Central memory CD4-positive, alpha-beta T cell (primary cell): Measurements from ENCODE around the gene IFNA8.
"Not testable (repeated sequence)": the region's sequence is repeated elsewhere in the genome, so short reads cannot be mapped to it uniquely, and the experiment has no call there.

ENCODE experiments used
- DNase-seq: peaks from one replicate; pipeline ENCODE4 v3.0.0; 2022
- total RNA-seq, 3 experiments: gene quantifications; one replicate each; lab custom pipeline; 2026; lab: John Stamatoyannopoulos, UW

The IFNA8 gene
- total RNA-seq: 0 reads per million in 3 experiments

- no peak for DNase-seq
Observed at GRCh38 chr9:21408817-21409216, at the start of gene IFNA8. Gene IFNA8 (plus strand): TSS chr9:21409117. CDS start chr9:21409177, 60 bp downstream.

GRCh38 chr9:21362287-21362686, 46.6 kb upstream of the IFNA8 start:
- DNase-seq: no peak

GRCh38 chr9:21367169-21367568, 41.7 kb upstream of the IFNA8 start:
- DNase-seq: not testable (repeated sequence)

- DNase-seq: no peak
Observed at GRCh38 chr9:21367957-21368356, 41.0 kb upstream of the IFNA8 start, which contains the start of gene IFNA13. Gene IFNA13 (minus strand): TSS chr9:21368057. CDS start chr9:21368010, 47 bp downstream.

- not testable (repeated sequence) for DNase-seq
Observed at GRCh38 chr9:21371467-21371866, 37.5 kb upstream of the IFNA8 start.

- DNase-seq: no peak
Observed at GRCh38 chr9:21381448-21382339, 27.2 kb upstream of the IFNA8 start.

- DNase-seq: no peak
Observed at GRCh38 chr9:21383627-21384026, 25.3 kb upstream of the IFNA8 start.

- DNase-seq: no peak
Observed at GRCh38 chr9:21385131-21385670, 23.7 kb upstream of the IFNA8 start, which contains the start of gene IFNA2. Gene IFNA2 (minus strand): TSS chr9:21385398. CDS start chr9:21385329, 69 bp downstream.

- DNase-seq: no peak
Observed at GRCh38 chr9:21392270-21392669, 16.6 kb upstream of the IFNA8 start.

GRCh38 chr9:21395778-21396717, 12.9 kb upstream of the IFNA8 start:
- peak; percentile 43 for DNase-seq

- DNase-seq: no peak
Observed at GRCh38 chr9:21398955-21399489, 9.9 kb upstream of the IFNA8 start.

- no peak for DNase-seq
Observed at GRCh38 chr9:21399956-21400355, 9.0 kb upstream of the IFNA8 start.

GRCh38 chr9:21402386-21403251, 6.3 kb upstream of the IFNA8 start:
- no peak for DNase-seq

- DNase-seq: no peak
Observed at GRCh38 chr9:21404146-21404545, 4.8 kb upstream of the IFNA8 start.

- no peak for DNase-seq
Observed at GRCh38 chr9:21412107-21412506, 3.2 kb downstream of the IFNA8 start.

- no peak for DNase-seq
Observed at GRCh38 chr9:21413151-21413550, 4.2 kb downstream of the IFNA8 start.

GRCh38 chr9:21413624-21414023, 4.7 kb downstream of the IFNA8 start:
- no peak for DNase-seq

- DNase-seq: no peak
Observed at GRCh38 chr9:21414220-21414940, 5.5 kb downstream of the IFNA8 start.

- DNase-seq: no peak
Observed at GRCh38 chr9:21415493-21416267, 6.8 kb downstream of the IFNA8 start.

GRCh38 chr9:21428235-21428634, 19.3 kb downstream of the IFNA8 start:
- DNase-seq: no peak
